Gastroesophageal sphincter (tissue), 3 donors: ENCODE measurements around the gene LOC101059915.

ENCODE experiments used
- CTCF ChIP-seq, 4 experiments: fragments of 200-600 bp in 2 of 4; fragments of 450-650 bp in 2 of 4; sonication (generic) in 1 of 4; IDR thresholded peaks; one replicate each; pipeline ENCODE4 v1.5.1; 2017 to 2019; ENCODE audit warnings: antibody characterized with exemption in 4 of 4, mild to moderate bottlenecking in 2 of 4, moderate library complexity in 2 of 4
- POLR2A ChIP-seq, 2 donors: fragments of 450-650 bp; IDR thresholded peaks; one replicate each; pipeline ENCODE4 v1.6.1; 2017; ENCODE audit warnings: antibody characterized with exemption in 2 of 2, mild to moderate bottlenecking in 2 of 2, moderate library complexity in 1 of 2

DNA sequence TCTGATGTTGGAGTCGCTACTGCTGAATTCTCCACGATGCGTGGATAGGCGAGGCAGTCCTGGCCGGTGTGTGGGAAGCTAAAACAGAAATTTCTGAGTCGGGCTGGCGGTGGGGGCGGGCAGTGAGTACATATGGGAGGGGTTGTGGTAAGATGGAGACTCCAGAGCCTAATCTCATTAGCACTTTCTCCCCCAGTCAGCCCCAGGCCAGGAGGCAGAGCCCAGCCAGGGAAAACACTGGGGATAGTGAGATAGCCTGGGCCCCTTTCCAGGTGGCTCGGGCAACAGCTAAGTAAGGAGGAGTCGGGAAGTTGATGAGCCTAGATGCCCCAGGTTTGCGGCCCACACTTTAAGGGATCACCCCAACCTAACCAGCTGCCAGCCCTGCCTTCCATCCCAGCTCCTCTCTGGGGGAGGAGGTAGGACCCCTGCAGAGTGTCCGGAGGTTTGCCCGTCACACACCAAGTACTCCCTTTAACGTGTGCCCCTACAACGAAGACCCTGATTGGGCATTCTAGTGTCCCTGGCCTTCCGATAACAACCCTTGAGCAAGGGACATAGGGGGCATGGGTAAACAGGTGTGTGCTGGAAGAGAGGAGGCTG lies 2.4 kb upstream of the LOC101059915 start:
- TF ChIP-seq CTCF (IDR thresholded peaks at IDR 0.05) (no peak), POLR2A (IDR thresholded peaks at IDR 0.05) (no peak)
